Astrocyte (in vitro differentiated cells and primary cell): Measurements from ENCODE around the gene JPH3. TPM values are rescaled to one million over a fixed set of nuclear protein-coding genes. Genes with fewer than 3 reads are reported as not detected.

Source experiments
- DNase-seq: peaks from one replicate; pipeline ENCODE4 v3.0.0-alpha.2; 2010; ENCODE audit warnings: low read depth
- FAIRE-seq: peaks from 2 replicates; lab custom pipeline; 2011; peaks lifted over from hg19 to GRCh38; lab: Jason Lieb, UNC
- H2AFZ ChIP-seq: 2 replicates; pipeline ENCODE4 v1.6.0; 2012; ENCODE audit warnings: low read depth, low read length, inconsistent platforms
- H3K27ac ChIP-seq: 2 replicates; pipeline ENCODE4 v1.5.1; 2011; ENCODE audit warnings: low read depth, low read length, inconsistent platforms
- H3K27me3 ChIP-seq: 2 replicates; pipeline ENCODE4 v1.6.0; 2011; ENCODE audit warnings: low read length, inconsistent platforms; ENCODE audit not compliant: insufficient read depth
- H3K36me3 ChIP-seq: 2 replicates; pipeline ENCODE4 v1.5.1; 2011; ENCODE audit warnings: low read length, inconsistent platforms; ENCODE audit not compliant: insufficient read depth
- H3K4me1 ChIP-seq: 2 replicates; pipeline ENCODE4 v1.5.1; 2011; ENCODE audit warnings: low read length, inconsistent platforms; ENCODE audit not compliant: insufficient read depth
- H3K4me2 ChIP-seq: 2 replicates; pipeline ENCODE4 v1.6.0; 2012; ENCODE audit warnings: low read length, inconsistent platforms
- H3K4me3 ChIP-seq: 2 replicates; pipeline ENCODE4 v1.5.1; 2011; ENCODE audit warnings: low read depth, mild to moderate bottlenecking, low read length, inconsistent platforms; ENCODE audit not compliant: insufficient read depth
- H3K79me2 ChIP-seq: 2 replicates; pipeline ENCODE4 v1.6.0; 2012; ENCODE audit warnings: mild to moderate bottlenecking, low read length, inconsistent platforms; ENCODE audit not compliant: insufficient read depth
- H3K9ac ChIP-seq: 2 replicates; pipeline ENCODE4 v1.6.0; 2012; ENCODE audit warnings: mild to moderate bottlenecking, low read length, inconsistent platforms
- H3K9me3 ChIP-seq: 2 replicates; pipeline ENCODE4 v1.5.1; 2012; ENCODE audit warnings: low read depth, mild to moderate bottlenecking, low read length, inconsistent platforms; ENCODE audit not compliant: insufficient read depth
- H4K20me1 ChIP-seq: 2 replicates; pipeline ENCODE4 v1.6.0; 2012; ENCODE audit warnings: low read length, inconsistent platforms; ENCODE audit not compliant: insufficient read depth
- H3K27ac Mint-ChIP-seq: one replicate; pipeline ENCODE4 v1.8.0; 2021; ENCODE audit warnings: mild to moderate bottlenecking, mixed read lengths; ENCODE audit not compliant: unreplicated experiment
- H3K27me3 Mint-ChIP-seq: one replicate; pipeline ENCODE4 v1.8.0; 2021; ENCODE audit warnings: low read depth, mixed read lengths; ENCODE audit not compliant: unreplicated experiment
- H3K36me3 Mint-ChIP-seq: one replicate; pipeline ENCODE4 v1.8.0; 2021; ENCODE audit warnings: low read depth, mixed read lengths; ENCODE audit not compliant: unreplicated experiment
- H3K4me1 Mint-ChIP-seq: one replicate; pipeline ENCODE4 v1.8.0; 2021; ENCODE audit warnings: low read depth, mixed read lengths; ENCODE audit not compliant: unreplicated experiment
- H3K4me3 Mint-ChIP-seq: one replicate; pipeline ENCODE4 v1.8.0; 2021; ENCODE audit warnings: mild to moderate bottlenecking, moderate library complexity, mixed read lengths; ENCODE audit not compliant: unreplicated experiment
- H3K9me3 Mint-ChIP-seq: one replicate; pipeline ENCODE4 v1.8.0; 2021; ENCODE audit warnings: mild to moderate bottlenecking, mixed read lengths; ENCODE audit not compliant: unreplicated experiment
- CTCF ChIP-seq: IDR thresholded peaks from 2 replicates; pipeline ENCODE4 v1.5.1; 2011; ENCODE audit warnings: low read depth, mild to moderate bottlenecking, inconsistent platforms, low read length, moderate library complexity; ENCODE audit not compliant: insufficient read depth
- EZH2 ChIP-seq: IDR thresholded peaks from 2 replicates; pipeline ENCODE4 v1.6.1; 2012; ENCODE audit warnings: mild to moderate bottlenecking, low read length, inconsistent platforms; ENCODE audit not compliant: insufficient read depth
- total RNA-seq: library from RNA; stranded (reverse); gene quantifications from 2 replicates; pipeline ENCODE4 v1.2.1, GENCODE V29; 2021

JPH3 gene
- total RNA-seq, 1 donor from 2014 or later = 8.6 TPM

- Mint-ChIP-seq H3K9me3 (peaks cover 2% of the 10 kb centered on the region), H3K4me3 (no peak overlapping the region), H3K27me3 (peaks cover 31% of the 10 kb centered on the region), H3K4me1 (no peaks in the 10 kb centered on the region), H3K27ac (no peak overlapping the region), H3K36me3 (peaks cover 2% of the 10 kb centered on the region)
- Histone ChIP-seq H3K4me2 (no peak overlapping the region), H3K36me3 (no peaks in the 10 kb centered on the region), H3K4me3 (no peak overlapping the region), H4K20me1 (no peaks in the 10 kb centered on the region), H3K27me3 (peaks cover 9% of the 10 kb centered on the region), H3K4me1 (no peaks in the 10 kb centered on the region), H3K9me3 (no peaks in the 10 kb centered on the region), H3K9ac (no peak overlapping the region), H2AFZ (no peak overlapping the region), H3K79me2 (no peaks in the 10 kb centered on the region), H3K27ac (no peak overlapping the region)
- FAIRE-seq (no peak), DNase-seq (no peak)
- TF ChIP-seq EZH2 (no peak), CTCF (no peak)
These were observed 40.9 kb upstream of the JPH3 start for GRCh38 chr16:87561200-87562105.

- H3K9ac ChIP-seq = no peak overlapping the region
- H3K9me3 ChIP-seq = no peaks in the 10 kb centered on the region
- no peak overlapping the region for H3K4me3 Mint-ChIP-seq
- FAIRE-seq (no peak), DNase-seq (no peak)
- TF ChIP-seq CTCF = no peak
- no peak for TF ChIP-seq EZH2
- peaks cover 9% of the 10 kb centered on the region for H3K27me3 ChIP-seq
- no peak overlapping the region for H3K27ac Mint-ChIP-seq
- no peaks in the 10 kb centered on the region for H3K4me1 ChIP-seq
- no peaks in the 10 kb centered on the region for H4K20me1 ChIP-seq
- no peak overlapping the region for H3K4me3 ChIP-seq
- H3K36me3 ChIP-seq = no peaks in the 10 kb centered on the region
- H3K9me3 Mint-ChIP-seq = peaks cover 2% of the 10 kb centered on the region
- no peaks in the 10 kb centered on the region for H3K79me2 ChIP-seq
- no peak overlapping the region for H3K27ac ChIP-seq
- no peaks in the 10 kb centered on the region for H3K4me1 Mint-ChIP-seq
- H2AFZ ChIP-seq = no peak overlapping the region
- peaks cover 2% of the 10 kb centered on the region for H3K36me3 Mint-ChIP-seq
- H3K4me2 ChIP-seq = no peak overlapping the region
- H3K27me3 Mint-ChIP-seq = peaks cover 38% of the 10 kb centered on the region
These were observed 40.1 kb upstream of the JPH3 start for GRCh38 chr16:87562201-87562600.

- H3K79me2 ChIP-seq = no peaks in the 10 kb centered on the region
- Mint-ChIP-seq H3K9me3 (peaks cover 2% of the 10 kb centered on the region), H3K4me1 (no peaks in the 10 kb centered on the region), H3K27ac (no peak overlapping the region), H3K36me3 (peaks cover 2% of the 10 kb centered on the region), H3K27me3 (peaks cover 39% of the 10 kb centered on the region), H3K4me3 (no peak overlapping the region)
- H4K20me1 ChIP-seq = no peaks in the 10 kb centered on the region
- H3K4me1 ChIP-seq = no peaks in the 10 kb centered on the region
- H3K4me3 ChIP-seq = no peak overlapping the region
- no peak overlapping the region for H3K4me2 ChIP-seq
- no peak overlapping the region for H2AFZ ChIP-seq
- TF ChIP-seq EZH2 (no peak), CTCF (no peak)
- peaks cover 7% of the 10 kb centered on the region for H3K27me3 ChIP-seq
- H3K27ac ChIP-seq = no peak overlapping the region
- no peaks in the 10 kb centered on the region for H3K36me3 ChIP-seq
- FAIRE-seq (no peak), DNase-seq (no peak)
- H3K9ac ChIP-seq = no peak overlapping the region
- no peaks in the 10 kb centered on the region for H3K9me3 ChIP-seq
These were observed 39.3 kb upstream of the JPH3 start for GRCh38 chr16:87563022-87563421.
